IPS-18c (cell line): ENCODE measurements around the gene COMMD3.

Experiments used
- H3K4me3 ChIP-seq: 2 replicates; pipeline ENCODE4 v1.7.0; 2013; ENCODE audit warnings: low read depth, mild to moderate bottlenecking, low read length, moderate library complexity; ENCODE audit not compliant: insufficient read depth
- H3K9me3 ChIP-seq: one replicate; pipeline ENCODE4 v1.6.1; 2013; ENCODE audit warnings: mild to moderate bottlenecking, low read length, moderate library complexity; ENCODE audit not compliant: control insufficient read depth, insufficient read depth

The COMMD3 gene

GRCh38 chr10:22317076-22317370 is 835 bp downstream of the COMMD3 start:
- peak overlapping the region; percentile 79; the same call in 1 of the 2 replicates for H3K4me3 ChIP-seq
- H3K9me3 ChIP-seq: no peaks in the 10 kb centered on the region

GRCh38 chr10:22317771-22318565 is 1.8 kb downstream of the COMMD3 start:
- no peak overlapping the region for H3K4me3 ChIP-seq

GRCh38 chr10:22318772-22319171 is 2.6 kb downstream of the COMMD3 start:
- no peak overlapping the region for H3K4me3 ChIP-seq

More at GRCh38 chr10:22317771-22318565, 1.8 kb downstream of the COMMD3 start:
- H3K9me3 ChIP-seq: no peaks in the 10 kb centered on the region

GRCh38 chr10:22319547-22319979 is 3.4 kb downstream of the COMMD3 start:
- H3K4me3 ChIP-seq: no peak overlapping the region
- H3K9me3 ChIP-seq: no peaks in the 10 kb centered on the region

More at GRCh38 chr10:22318772-22319171, 2.6 kb downstream of the COMMD3 start:
- no peaks in the 10 kb centered on the region for H3K9me3 ChIP-seq

GRCh38 chr10:22319980-22320558 is 3.9 kb downstream of the COMMD3 start:
- Histone ChIP-seq H3K4me3 (no peak overlapping the region), H3K9me3 (no peaks in the 10 kb centered on the region)

- no peaks in the 10 kb centered on the region for H3K9me3 ChIP-seq
- H3K4me3 ChIP-seq: peak within 1 kb of the TSS; percentile 66
Measured at GRCh38 chr10:22320591-22321155, 4.5 kb downstream of the COMMD3 start, which contains the start of gene BMI1. TSS of gene BMI1 (plus strand) at chr10:22321099. CDS start at chr10:22326450, 5,351 bp downstream.

- Histone ChIP-seq H3K9me3 (no peaks in the 10 kb centered on the region), H3K4me3 (peak overlapping the region; percentile 66)
Measured at GRCh38 chr10:22321156-22321923, 5.2 kb downstream of the COMMD3 start.

GRCh38 chr10:22321924-22322640 is 5.9 kb downstream of the COMMD3 start:
- H3K9me3 ChIP-seq: no peaks in the 10 kb centered on the region
- peak overlapping the region; percentile 53; the same call in 1 of the 2 replicates for H3K4me3 ChIP-seq

GRCh38 chr10:22322641-22323160 is 6.5 kb downstream of the COMMD3 start:
- H3K9me3 ChIP-seq: no peaks in the 10 kb centered on the region
- H3K4me3 ChIP-seq: peak overlapping the region; percentile 53; the same call in 1 of the 2 replicates

GRCh38 chr10:22323538-22324305 is 7.5 kb downstream of the COMMD3 start:
- no peaks in the 10 kb centered on the region for H3K9me3 ChIP-seq
- H3K4me3 ChIP-seq: no peak overlapping the region

- H3K9me3 ChIP-seq: no peaks in the 10 kb centered on the region
- H3K4me3 ChIP-seq: no peak overlapping the region
Measured at GRCh38 chr10:22324413-22324812, 8.2 kb downstream of the COMMD3 start.

GRCh38 chr10:22324893-22325271 is 8.7 kb downstream of the COMMD3 start:
- Histone ChIP-seq H3K4me3 (peak overlapping the region; percentile 17; the same call in 1 of the 2 replicates), H3K9me3 (no peaks in the 10 kb centered on the region)

- peak overlapping the region; percentile 42 for H3K4me3 ChIP-seq
- no peaks in the 10 kb centered on the region for H3K9me3 ChIP-seq
Measured at GRCh38 chr10:22325272-22326144, 9.3 kb downstream of the COMMD3 start.

- Histone ChIP-seq H3K4me3 (peak overlapping the region; percentile 42), H3K9me3 (no peaks in the 10 kb centered on the region)
Measured at GRCh38 chr10:22326145-22326702, 10.0 kb downstream of the COMMD3 start.

GRCh38 chr10:22329150-22329549 is 13.0 kb downstream of the COMMD3 start:
- Histone ChIP-seq H3K9me3 (no peaks in the 10 kb centered on the region), H3K4me3 (no peak overlapping the region)
